Measurements from ENCODE around the gene HNRNPA3. TPM values are rescaled to one million over a fixed set of nuclear protein-coding genes. Genes with fewer than 3 reads are reported as not detected.

The HNRNPA3 gene
- total and polyA plus RNA-seq, 2 of the 13 experiments (the other 11 are each of a cell fraction or from before 2014, with no cell fraction given) = 73.3 to 97.7 TPM

GRCh38 chr2:177265824-177266817 lies 53.5 kb downstream of the HNRNPA3 start (continued):
- peak; percentile 71; the same call in 1 of the 2 replicates for TF ChIP-seq SP5 (CRISPR knock-in tag; IDR thresholded peaks at IDR 0.05; ENCODE audit: borderline replicate concordance, low read depth)
- TF ChIP-seq ZGPAT (CRISPR knock-in tag; IDR thresholded peaks at IDR 0.05) = peak; percentile 35; the same call in 1 of the 2 replicates
- no peak for TF ChIP-seq ZMAT5 (CRISPR knock-in tag; IDR thresholded peaks at IDR 0.05; ENCODE audit: borderline replicate concordance, low read depth)
- TF ChIP-seq RFX3 (CRISPR knock-in tag; IDR thresholded peaks at IDR 0.05) = no peak
- TF ChIP-seq PREB (CRISPR knock-in tag; IDR thresholded peaks at IDR 0.05) = no peak
- no peak for TF ChIP-seq ZHX1 (CRISPR knock-in tag; IDR thresholded peaks at IDR 0.05; ENCODE audit: low read depth)
- TF ChIP-seq EEA1 (CRISPR knock-in tag; IDR thresholded peaks at IDR 0.05; ENCODE audit: borderline replicate concordance) = no peak
- no peak for TF ChIP-seq ATRX (CRISPR knock-in tag; IDR thresholded peaks at IDR 0.05; ENCODE audit: borderline replicate concordance)
- TF ChIP-seq ZBTB4 (CRISPR knock-in tag; IDR thresholded peaks at IDR 0.05; ENCODE audit: borderline replicate concordance) = no peak
- no peak for TF ChIP-seq ZNF720 (CRISPR knock-in tag; IDR thresholded peaks at IDR 0.05)
- no peak for TF ChIP-seq LCORL (IDR thresholded peaks at IDR 0.05)
- TF ChIP-seq LCORL (CRISPR knock-in tag; IDR thresholded peaks at IDR 0.05) = 0 out of 2 replicates have a peak, but pooled peaks have one; percentile 11
- TF ChIP-seq ZNF740 (CRISPR knock-in tag; IDR thresholded peaks at IDR 0.05) = no peak
- TF ChIP-seq BRCA1 (CRISPR knock-in tag; IDR thresholded peaks at IDR 0.05) = no peak; the same call in 1 of the 2 replicates
- no peak for TF ChIP-seq CBX5 (CRISPR knock-in tag; IDR thresholded peaks at IDR 0.05; ENCODE audit: borderline replicate concordance)

Measured in HepG2 (cell line).